Activated CD4-positive, alpha-beta T cell treated with anti-CD3 and anti-CD28 coated beads for 48 hours (primary cell): ENCODE measurements around the gene INPP4B.

Source experiments
- DNase-seq: peaks from one replicate; pipeline ENCODE4 v3.0.0-alpha.2; 2020

Gene INPP4B

DNA sequence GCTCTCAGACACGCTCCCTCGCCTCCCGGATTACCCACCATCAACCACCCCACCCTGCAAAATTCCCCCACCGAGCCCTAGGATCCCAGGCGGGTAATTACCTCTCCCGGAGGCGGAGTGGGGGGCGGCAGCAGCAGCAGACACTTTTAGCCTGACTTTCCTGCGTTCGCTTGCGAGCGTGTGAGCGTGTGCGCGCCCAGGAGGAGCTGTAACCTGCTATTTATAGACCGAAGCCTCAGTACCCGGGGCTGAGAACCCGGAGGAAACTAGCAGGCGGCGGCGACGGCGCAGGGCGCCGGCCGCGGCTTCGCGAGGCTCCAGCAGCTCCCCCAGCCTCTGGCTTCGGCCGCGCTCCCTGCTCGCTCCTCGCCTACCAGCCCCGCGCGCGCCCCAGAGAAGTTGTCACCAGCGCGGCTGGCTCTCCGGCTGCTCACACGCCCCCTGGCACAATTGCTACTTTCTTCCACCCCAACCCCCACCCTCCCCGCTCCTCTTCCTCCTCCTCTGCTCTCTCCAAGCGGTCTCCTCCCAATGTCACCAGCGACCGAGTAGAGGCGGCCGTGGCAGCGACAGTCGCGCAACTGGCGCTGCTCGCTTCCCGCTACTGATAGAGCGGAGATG is at the start of gene INPP4B:
INPP4B (minus strand) TSS at position 194 of the 621 bp plus-strand sequence.
- DNase-seq = peak; percentile 69

DNA sequence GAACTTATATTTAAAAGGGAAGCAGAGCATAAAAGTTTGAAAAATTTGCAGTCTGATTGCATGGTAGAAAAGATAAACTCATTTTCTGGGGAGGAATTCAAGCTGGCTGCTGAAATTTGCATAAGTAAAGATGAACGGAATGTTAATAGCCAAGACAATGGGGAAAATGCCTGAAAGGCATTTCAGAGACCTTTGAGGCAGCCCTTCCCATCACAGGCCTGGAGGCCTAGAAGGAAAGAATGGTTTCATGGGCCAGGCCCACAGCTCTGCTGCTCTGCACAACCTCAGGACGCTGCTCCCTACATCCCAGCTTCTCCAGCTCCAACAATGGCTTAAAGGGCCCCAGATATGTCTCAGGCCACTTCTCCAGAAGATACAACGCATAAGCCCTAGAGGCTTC is 46.9 kb upstream of the INPP4B start:
- no peak for DNase-seq

DNA sequence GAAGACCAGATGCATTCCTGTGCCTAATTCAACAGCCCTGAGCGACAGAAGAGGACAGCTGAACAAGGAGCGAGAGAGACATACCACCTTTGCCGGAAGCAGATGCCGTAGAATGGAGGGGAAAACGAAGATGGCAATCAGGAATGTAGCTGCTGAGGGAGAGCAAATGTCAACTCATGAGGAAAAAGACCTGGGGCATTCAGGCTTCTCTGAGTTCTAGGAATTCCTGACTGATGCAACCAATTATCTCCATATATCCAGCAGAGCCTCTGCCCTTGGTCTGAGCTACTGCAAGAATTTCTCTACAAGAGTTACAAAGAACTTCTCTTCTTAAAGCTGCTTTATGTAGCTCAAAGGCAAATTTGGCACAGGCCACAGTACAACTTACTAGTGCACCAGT is 40.5 kb upstream of the INPP4B start:
- no peak for DNase-seq

DNA sequence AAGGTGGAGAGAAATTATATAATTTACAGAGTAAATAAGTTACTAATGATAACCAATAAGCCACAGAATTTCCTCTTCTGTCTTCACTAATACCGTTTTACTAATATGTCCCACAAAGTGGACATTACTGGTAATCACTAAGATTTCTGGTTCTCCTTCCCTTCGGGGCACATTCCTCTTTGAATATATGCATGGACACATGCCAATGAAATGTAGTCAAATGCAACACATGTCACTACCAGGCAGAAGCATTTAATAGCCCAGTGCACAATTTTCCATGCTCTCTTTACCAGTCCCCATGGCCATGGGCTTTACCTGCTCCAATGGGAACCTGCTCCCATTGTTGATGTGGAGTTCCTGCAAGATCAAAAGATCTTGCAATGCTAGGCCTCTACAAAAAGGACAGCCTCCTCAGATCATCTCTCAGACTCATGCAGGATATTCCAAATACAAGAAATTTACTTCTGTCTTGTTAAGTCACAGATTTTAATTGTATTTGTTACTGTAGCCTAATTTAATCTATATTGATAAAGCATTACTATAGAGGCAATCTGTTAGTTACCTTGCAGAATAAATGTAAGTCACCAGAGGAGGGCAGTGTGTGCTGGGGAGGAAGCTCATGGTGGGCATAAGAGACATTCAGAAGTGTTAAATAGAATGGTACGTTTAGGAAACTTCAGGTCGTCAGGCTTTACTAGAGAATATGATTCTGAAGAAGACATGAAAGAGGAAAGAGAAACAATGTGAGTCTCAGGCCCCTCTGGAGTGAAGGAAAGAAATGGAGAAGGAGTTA is 37.1 kb upstream of the INPP4B start:
- DNase-seq = no peak

DNA sequence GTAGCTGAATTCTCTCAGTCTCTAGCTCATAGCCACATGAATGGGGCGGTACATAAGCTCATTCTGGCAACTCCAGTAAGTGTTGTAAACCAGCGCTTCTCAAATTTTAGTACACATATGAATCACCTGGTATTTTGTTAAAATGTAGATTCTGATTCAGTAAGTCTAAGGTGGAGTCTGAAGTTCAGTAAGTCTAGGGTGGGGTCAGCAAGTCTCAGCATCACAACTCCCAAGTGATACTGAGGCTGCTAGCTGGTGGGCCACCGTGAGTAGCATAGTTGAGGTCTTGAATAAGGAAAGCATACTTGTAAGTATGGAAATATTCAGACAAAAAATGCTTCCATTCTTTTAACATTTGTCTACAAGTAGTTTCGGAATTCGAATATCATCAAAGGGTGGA is 36.1 kb upstream of the INPP4B start:
- no peak for DNase-seq

DNA sequence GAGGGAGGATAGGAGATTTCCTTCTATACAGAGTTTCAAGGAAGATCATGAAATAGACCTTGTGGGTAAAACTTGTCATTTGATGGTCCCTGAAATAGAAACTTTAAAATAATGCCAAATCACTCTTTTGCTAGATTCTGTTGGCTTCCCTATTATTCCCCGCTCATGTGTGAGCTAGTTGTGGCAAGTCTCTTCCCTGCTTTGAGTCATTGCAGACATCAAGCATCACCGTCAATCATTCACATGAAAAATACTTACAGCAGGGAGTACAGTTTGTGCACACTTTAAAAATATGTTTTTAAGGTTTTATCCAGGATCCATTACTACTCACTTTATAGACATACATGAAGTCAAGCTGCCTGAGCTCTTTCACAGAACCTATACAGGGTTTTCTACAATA is 35.2 kb upstream of the INPP4B start:
- DNase-seq = no peak

DNA sequence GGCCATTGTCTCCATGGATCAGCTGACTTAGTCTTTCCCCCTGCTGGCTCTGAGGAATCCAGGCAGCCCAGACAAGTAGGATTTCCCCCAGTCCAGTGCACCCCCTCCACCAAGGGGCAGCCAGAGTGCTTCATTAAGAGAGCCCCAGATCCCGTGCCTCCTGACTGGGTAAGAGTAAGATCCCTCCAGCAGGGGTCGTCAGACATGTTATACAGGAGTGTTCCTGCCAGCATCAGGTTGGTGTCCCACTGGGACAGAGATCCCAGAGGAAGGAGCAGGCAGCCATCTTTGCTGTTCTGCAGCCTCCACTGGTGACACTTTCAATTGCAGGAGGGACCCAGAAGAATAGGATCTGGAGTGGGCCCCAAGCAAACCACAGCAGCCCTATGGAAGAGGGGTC is 29.0 kb upstream of the INPP4B start:
- no peak for DNase-seq

DNA sequence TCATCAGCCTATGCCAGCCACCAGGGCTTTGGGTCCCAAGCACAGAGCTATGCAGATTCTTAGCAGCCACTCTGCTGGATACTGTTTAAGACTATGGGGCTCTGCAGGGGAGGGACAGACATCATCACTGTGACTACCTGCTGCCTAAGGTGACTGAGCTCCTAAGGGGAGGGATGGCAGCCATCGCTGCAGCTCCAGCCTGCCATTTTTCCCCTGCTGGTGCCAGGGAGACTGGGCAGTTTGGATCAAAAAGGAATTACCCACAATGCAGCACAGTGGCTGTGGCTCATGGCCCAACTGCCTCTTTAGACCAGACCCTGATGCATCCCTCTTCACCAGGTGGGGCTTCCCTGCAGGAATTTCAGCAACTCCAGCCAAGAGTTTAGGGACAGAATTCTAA is 28.6 kb upstream of the INPP4B start:
- DNase-seq = no peak

DNA sequence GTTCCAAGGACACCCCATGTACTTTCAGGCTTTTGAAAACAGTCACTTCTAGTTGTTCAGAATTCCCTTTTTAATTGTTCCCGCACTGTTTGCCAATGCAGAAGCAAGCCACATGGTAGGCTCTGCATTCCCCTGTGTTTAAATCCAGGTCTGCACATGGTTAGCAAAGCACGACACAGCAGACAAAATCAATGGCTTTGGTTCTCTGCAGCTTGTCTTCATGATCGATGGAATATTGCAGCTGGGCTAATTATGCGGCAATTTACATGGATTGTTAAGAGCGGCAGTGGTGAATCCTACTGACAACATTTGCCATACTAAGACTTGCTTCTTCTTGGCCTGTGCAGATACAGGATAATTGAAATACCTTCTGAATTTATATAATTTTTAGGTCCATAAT is 20.6 kb upstream of the INPP4B start:
- no peak for DNase-seq

DNA sequence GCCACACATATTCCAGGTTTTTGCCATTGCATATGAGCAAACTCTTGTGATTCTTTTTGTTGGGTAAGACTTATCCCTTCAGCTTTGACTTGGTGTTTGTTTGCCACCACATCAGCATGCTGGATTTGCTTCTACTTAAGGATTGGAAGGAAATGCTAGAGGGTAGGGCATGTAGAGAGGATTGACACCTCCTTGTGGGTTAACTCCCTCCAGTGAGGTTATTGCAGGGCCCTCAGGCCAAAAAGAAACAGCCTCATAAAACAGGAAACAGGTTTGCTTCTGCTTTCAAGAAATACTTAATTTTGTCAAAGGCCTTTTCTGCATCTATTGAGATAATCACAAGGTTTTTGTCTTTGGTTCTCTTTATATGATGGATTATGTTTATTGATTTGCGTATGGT is 15.2 kb upstream of the INPP4B start:
- DNase-seq = no peak

DNA sequence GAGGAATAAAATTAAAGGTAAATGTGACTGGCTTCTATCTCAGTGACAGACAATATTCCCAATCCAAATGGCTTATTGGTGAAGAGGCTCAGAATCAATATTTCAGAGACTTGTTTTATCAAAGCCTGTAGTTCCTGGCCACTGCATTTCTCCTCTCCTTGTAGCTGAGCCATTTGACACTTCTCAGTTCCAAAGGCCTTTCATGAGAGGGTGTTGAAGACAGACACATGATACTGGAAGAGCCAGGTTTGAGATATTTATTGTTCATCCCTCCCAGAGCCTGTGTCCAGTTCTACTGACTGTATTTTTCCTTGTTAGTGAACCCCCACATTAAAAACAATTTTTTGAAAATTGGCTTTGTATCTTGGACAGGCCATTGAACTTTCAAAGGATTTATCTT is 12.9 kb upstream of the INPP4B start:
- no peak for DNase-seq

DNA sequence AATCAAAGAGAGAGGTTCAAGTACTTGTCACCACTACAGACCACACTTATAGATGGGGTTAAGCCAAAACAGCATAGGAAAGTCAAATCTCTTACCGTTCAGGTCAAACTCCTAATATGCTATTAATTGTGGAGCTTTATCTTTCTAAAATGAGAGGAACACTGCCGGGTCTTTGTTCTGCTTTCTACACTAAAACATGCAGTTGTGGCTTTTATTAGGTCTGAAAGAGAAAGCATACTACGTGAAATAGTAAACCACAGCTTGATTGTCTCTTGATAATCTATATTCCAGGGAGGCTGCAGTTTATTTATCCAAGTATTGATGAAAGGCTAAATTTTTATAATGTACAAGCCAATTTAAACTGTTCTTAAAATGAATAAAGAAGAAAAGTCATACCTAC is 12.3 kb upstream of the INPP4B start:
- no peak for DNase-seq

DNA sequence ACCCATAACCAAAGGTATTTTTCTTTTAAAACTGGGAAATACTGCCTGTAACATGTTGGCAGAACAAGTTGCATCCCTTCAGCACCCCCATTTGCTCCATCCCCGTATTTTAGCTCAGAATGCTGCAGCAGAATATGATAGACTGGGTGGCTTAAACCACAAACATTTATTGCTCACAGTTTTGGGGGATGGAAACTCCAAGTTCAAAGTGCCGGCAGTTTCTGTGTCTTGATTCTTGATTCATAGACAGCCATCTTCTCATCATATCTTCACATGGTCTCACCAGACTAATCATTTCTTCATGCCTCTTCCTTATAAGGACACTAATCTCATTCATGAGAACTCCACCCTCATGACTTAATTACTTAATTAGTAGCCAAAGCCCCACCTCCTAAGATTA is 10.5 kb upstream of the INPP4B start:
- DNase-seq = no peak

DNA sequence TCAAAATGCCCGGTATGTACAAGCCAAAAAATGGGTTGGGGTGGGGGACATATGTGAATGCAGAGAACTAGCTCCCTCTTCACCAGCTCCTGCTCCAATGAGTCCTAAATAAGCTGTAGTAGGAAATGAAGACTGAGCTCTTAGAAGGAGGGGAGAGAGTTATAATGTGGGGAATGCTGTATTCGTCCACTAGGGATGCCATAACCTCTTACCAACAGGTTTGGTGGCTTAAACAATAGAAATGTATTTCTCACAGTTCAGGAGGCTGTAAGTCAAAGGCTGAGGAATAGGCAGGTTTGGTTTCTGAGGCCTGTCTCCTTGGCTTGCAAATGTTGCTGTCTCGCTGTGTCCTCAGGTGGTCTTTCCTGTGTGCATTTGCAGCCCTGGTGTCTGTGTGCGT is 4.4 kb upstream of the INPP4B start:
- no peak for DNase-seq

DNA sequence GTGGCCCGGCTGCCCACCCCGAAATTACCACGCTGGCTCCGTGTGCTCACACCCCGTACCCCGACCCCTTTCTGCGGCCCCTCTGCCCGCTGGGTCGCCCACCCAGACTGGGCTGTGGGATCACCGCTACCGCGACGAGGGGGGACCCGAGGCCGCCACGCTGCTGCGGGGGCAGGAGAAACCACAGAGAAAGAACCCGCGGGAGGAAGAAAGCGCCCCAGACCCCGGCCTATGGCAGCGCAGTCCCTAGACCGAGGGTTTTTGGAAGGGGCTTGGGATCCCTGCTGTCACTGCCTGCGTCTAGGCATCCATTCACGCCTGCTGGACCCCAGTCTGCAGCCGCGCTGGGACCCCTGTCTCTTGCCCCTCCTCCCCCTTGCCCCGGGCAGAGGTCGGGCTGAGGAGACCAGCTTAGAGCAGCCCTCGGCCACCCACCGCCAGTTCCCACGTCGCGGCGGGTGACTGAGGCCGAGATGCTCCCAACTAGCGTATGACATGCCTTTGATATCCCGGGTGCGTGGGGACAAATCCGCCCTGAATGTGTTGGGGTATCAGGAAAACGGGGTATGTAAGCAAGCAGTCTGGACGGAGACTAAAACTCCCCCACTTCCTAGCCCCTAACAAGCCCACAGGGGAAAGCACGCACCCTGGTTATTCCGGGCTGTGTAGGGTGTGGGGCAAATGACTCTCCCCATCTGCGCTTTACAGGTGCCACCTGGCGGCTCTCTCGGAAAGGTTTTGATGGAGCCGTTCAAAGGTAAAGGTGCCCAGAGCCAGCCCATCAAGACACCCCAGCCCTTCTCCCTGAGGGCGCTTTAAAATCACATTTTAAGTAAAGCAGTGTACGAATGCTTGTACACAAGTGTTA is 862 bp upstream of the INPP4B start:
- DNase-seq = peak; percentile 83

DNA sequence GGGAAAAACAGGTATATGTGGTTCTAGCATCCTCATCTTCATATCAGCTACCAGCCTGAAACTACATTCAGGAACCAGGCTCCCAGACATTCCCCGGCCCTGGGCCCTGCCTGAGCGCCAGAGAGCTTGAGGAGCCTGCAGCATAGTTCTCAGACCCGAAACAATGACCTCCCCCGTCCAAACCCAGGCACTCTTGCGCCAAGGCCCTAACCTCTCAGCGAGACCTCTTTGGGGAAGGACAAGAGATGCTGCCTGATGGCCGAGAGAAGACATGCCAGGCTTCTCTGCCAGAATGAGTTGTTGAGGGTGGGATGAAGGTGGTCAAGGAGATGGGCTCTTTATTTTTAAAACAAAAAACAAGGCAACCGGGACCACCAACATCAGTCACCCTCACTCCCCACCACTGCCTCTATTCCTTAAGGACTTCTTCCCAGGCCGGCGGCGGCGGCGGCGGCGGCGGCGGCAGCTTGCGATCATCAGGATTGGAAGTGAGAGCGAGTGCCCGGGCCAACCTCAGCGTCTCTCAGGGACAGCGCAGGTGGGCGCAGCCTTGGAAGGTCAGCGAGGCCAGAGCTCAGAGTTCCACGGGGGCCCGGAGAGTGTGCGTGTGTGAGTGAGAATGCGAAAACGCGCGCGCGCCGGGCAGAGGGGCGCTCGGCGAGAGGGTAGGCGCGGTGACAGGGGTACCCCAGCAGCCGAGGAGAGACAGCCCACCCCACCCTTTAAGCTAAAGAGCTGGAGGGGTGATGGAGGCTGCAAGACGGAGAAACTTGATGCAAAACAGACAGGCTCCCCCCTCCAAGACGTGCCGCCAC is 601 bp downstream of the INPP4B start:
- peak; percentile 20 for DNase-seq

DNA sequence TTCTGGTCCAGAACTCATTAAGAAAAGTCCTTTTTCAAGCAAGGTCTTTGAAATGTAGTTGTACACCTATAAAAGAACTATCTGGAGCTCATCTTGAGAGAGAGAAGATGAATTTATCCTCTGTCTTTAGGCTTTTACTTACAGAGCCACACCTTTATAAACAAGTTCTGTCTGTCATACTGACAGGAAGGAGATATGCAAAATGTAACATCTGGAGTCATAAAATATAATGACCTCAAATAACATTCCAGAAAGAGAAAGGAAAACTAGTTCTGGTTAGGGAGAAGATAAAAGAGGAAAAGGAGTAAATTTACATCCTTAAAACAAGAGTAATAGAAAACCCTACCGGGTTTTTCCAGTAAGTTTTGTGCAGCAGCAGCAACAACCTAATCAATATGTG is 1.3 kb downstream of the INPP4B start:
- no peak for DNase-seq

DNA sequence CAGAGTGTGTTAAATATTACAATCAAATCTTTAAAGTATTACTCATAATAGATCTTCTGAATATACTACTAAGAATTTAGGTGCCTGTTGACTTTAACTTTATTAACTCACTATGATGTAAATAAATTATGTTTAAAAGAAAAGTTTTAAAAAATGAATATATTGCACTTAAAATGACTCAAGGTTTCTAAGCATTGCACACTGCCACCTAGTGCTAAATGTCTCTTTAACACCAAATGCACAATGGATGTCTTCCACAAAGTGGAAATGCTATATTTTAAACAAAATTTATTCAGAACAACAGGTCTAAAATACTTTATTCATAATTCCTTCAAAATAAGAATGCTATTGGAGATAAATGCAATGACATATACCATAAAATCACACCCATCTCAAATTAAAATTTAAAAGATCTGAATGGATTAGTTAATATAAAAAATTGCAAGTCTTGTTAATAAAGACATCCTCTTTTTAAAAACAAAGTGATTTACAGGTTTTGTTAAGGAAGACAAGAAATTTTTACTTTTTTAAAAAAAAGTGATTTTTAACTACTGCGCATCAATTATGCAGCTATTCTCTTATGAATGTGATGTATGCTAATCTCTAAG is 5.5 kb downstream of the INPP4B start:
- no peak for DNase-seq

DNA sequence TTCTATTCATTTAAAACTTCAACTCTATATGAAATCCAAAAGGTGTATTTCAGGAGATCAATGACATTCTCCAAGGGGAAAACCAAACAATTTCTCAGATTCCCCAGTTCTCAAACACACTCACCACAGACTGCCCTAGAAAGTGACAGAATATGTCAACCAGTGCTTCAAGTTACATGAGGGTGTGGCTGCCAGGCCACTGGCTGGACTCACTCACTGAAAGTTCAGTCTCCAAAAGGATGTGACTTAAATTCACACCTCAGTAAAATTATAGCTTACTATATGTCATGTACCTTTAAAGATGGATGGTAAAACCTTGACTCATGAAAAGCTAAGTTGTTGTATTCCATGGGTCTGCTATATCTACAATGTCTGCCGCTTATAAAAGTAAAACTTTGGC is 7.3 kb downstream of the INPP4B start:
- peak; percentile 9 for DNase-seq

DNA sequence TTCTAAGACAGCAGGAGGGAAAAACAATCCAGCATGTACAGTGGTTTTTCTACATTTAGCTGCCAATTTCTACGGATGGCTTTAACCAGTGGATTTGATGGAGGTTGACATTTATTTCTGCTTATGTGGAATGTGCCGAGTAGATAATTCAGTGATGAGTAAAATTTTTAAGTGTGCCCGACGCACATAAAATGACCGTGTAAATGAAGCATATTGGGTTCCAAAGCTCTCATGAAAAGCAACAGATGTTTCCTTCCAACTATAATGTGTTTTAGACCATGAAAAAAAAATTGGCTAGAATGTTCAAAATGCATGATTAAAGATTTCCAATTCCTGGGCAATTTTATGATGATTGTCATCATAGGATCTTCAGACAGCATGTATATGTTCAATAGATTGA is 14.1 kb downstream of the INPP4B start:
- no peak for DNase-seq

DNA sequence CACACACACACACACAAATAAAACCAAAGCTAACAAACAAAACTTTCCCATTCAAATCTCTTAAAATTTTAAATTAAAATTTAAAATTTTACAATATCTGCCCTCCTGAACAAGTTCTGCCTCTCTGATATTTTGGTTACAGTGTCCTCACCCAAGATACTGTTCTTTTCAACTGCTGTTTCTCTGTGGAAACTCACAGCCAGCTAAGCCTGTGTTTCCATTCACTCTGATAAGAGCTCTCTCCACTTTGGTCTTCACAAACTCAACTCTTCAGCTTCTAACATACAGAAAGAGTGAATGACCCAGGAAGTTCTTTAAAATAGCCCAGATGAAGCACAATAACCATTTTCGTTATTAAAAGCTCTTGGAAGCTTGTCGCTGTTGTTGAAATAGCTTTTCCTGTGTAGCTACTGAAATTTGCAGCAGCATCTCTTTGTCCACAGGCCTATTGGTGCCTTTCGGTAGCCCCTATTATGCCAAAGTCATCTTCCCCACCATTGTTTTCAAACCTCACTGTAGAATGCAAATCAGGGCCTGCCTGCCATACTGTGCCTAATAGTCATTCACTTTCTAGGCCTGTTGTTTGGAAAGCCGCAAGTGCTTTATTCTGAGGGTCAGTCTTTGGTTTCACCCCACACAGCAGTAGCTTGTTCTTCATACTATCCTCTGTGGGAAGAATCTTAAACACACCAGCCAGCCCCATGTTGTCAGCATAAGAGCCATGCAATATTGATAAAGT is 19.4 kb downstream of the INPP4B start:
- DNase-seq = no peak

DNA sequence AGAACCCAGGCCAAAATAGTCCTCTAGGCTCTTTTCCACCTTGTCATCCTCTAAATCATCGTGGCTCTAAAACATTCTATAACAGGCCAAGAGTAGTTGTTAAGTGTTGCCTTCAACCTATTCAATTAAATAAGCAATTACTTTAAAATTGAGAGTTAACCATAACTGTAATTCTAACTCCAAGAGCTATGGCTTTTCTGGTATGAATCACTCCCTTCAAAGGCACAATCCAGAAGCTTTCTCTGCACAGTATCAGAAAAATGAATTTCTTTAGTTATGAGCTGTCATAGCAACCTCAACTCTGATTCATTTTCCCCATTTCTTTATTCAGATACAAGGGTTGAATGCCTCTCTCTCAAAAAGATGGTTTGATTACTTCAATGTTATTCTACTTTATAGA is 21.7 kb downstream of the INPP4B start:
- no peak for DNase-seq
